Astrocyte (in vitro differentiated cells and primary cell): Measurements from ENCODE around the gene BCAT1.

Experiments
- CTCF ChIP-seq: IDR thresholded peaks from 2 replicates; pipeline ENCODE4 v1.5.1; 2011; ENCODE audit warnings: low read depth, mild to moderate bottlenecking, inconsistent platforms, low read length, moderate library complexity; ENCODE audit not compliant: insufficient read depth
- EZH2 ChIP-seq: IDR thresholded peaks from 2 replicates; pipeline ENCODE4 v1.6.1; 2012; ENCODE audit warnings: mild to moderate bottlenecking, low read length, inconsistent platforms; ENCODE audit not compliant: insufficient read depth

GRCh38 chr12:24888813-24889212 lies 60.1 kb downstream of the BCAT1 start:
- TF ChIP-seq CTCF, result no peak
- TF ChIP-seq EZH2, result no peak
